Spleen (tissue), 11 donors: Measurements from ENCODE around the gene MINDY4. TPM values are rescaled to one million over a fixed set of nuclear protein-coding genes. Genes with fewer than 3 reads are reported as not detected.
A peak's percentile ranks its signal among the peaks of the same experiment; 100 is the strongest.

Experiments used
- DNase-seq: peaks from one replicate; pipeline ENCODE4 v3.0.0-alpha.2; 2020
- H3K27ac ChIP-seq, 8 donors: fragments of 200-600 bp; sonication (generic) in 7 of 8; 1 replicate in 4 of 8; 2 replicates in 4 of 8; pipeline versions ENCODE4 v1.5.0 to v1.8.0; 2016 to 2021; ENCODE audit warnings: inconsistent platforms in 4 of 8, mild to moderate bottlenecking in 4 of 8, moderate library complexity in 1 of 8
- H3K27me3 ChIP-seq, 7 donors: fragments of 200-600 bp; sonication (generic) in 6 of 7; replicated peaks in 1 of 7; 1 replicate in 4 of 7; 2 replicates in 3 of 7; pipeline versions ENCODE4 v1.5.0 to v1.8.0; 2016 to 2021; ENCODE audit warnings: inconsistent platforms in 3 of 7, mild to moderate bottlenecking in 1 of 7
- H3K36me3 ChIP-seq, 6 donors: fragments of 200-600 bp; sonication (generic) in 5 of 6; 1 replicate in 4 of 6; 2 replicates in 2 of 6; pipeline versions ENCODE4 v1.5.0 to v1.8.0; 2016 to 2021; ENCODE audit warnings: inconsistent platforms in 2 of 6
- H3K4me1 ChIP-seq, 6 donors: fragments of 200-600 bp; sonication (generic) in 5 of 6; 1 replicate in 3 of 6; 2 replicates in 3 of 6; pipeline versions ENCODE4 v1.5.0 to v1.8.0; 2016 to 2021; ENCODE audit warnings: inconsistent platforms in 3 of 6
- H3K4me3 ChIP-seq, 8 donors: fragments of 200-600 bp; sonication (generic) in 7 of 8; 1 replicate in 4 of 8; 2 replicates in 4 of 8; pipeline versions ENCODE4 v1.5.0 to v1.8.0; 2016 to 2021; ENCODE audit warnings: inconsistent platforms in 4 of 8, mild to moderate bottlenecking in 4 of 8, moderate library complexity in 2 of 8
- H3K9me3 ChIP-seq, 8 donors: fragments of 200-600 bp; sonication (generic) in 7 of 8; 1 replicate in 4 of 8; 2 replicates in 4 of 8; pipeline versions ENCODE4 v1.5.0 to v1.8.0; 2016 to 2021; ENCODE audit warnings: inconsistent platforms in 4 of 8
- CTCF ChIP-seq, 11 experiments: fragments of 200-600 bp in 7 of 11; fragments of 450-650 bp in 4 of 11; sonication (generic) in 4 of 11; IDR thresholded peaks in 8 of 11; conservative IDR thresholded peaks in 3 of 11; 1 replicate in 7 of 11; 2 replicates in 4 of 11; pipeline versions ENCODE4 v1.4.0 to v1.8.0; 2016 to 2021; ENCODE audit warnings: antibody characterized with exemption in 11 of 11, inconsistent platforms in 4 of 11, mild to moderate bottlenecking in 1 of 11
- POLR2A ChIP-seq, 3 donors: fragments of 450-650 bp; IDR thresholded peaks; one replicate each; pipeline ENCODE4 v1.5.1; 2017; ENCODE audit warnings: antibody characterized with exemption in 3 of 3, mild to moderate bottlenecking in 1 of 3
- POLR2AphosphoS5 ChIP-seq, 3 donors: sonication (generic); formaldehyde crosslinking; IDR thresholded peaks; one replicate each; pipeline ENCODE4 v1.5.1; 2017; ENCODE audit warnings: antibody characterized with exemption in 3 of 3
- WGBS, 5 donors: extraction: QIAGEN DNeasy Blood & Tissue Kit in 3 of 5; methylation state at CpG; one replicate each; pipeline versions ENCODE4 v1.1.5 to v1.1.7; 2013 to 2018; 5-methylcytosine and 5-hydroxymethylcytosine counted together
- intact Hi-C: fragments of 100-400 bp; cut with DNase I; formaldehyde crosslinking; loops from one replicate; pipeline ENCODE4 v1.15.0; 2023; ENCODE audit warnings: low total_unique reads
- polyA plus RNA-seq, 3 donors: library from polyadenylated mRNA; stranded (reverse); fragments of 200-250 nt; gene quantifications; one replicate each; pipeline ENCODE4 v1.2.1, GENCODE V29; 2013
- total RNA-seq, 7 donors: library from RNA; depleted of rRNA in 3 of 7; stranded (reverse); fragments of >200 nt in 3 of 7; fragmentation: NEBNext Ultra II Directional in 4 of 7; extraction: Animal tissue kit (Norgen Biotek cat#: 25700) in 4 of 7; gene quantifications; one replicate each; pipeline versions ENCODE4 v1.1.0 to v1.2.1, GENCODE V29; 2016 to 2021
- donor health status: healthy with polysubstance abuse.
- donor health status: DM: no; HTN: no; CAD: no; lungs with moderate emphysema.
- donor health status: DM: no; HTN: no; CAD: no.
- donor health status: Bipolar disorder and iron deficiency.
- donor health status: healthy.
- donor health status: DM: no; HTN: no; CAD: no.
- donor health status: DM: yes; HTN: yes; CAD: no.

Gene MINDY4
- total and polyA plus RNA-seq, 10 donors = 0.63 to 7.0 (median 3.0) TPM

GRCh38 chr7:30799976-30800661, 28.9 kb downstream of the MINDY4 start:
- TF ChIP-seq CTCF (IDR thresholded peaks at IDR 0.05 in 8 of 11, conservative IDR thresholded peaks at IDR 0.05 in 3 of 11) (no peak), POLR2A (IDR thresholded peaks at IDR 0.05) (no peak), POLR2AphosphoS5 (IDR thresholded peaks at IDR 0.05) (no peak)

GRCh38 chr7:30800785-30801252, 29.6 kb downstream of the MINDY4 start:
- TF ChIP-seq CTCF (IDR thresholded peaks at IDR 0.05 in 8 of 11, conservative IDR thresholded peaks at IDR 0.05 in 3 of 11) = peak; percentile 36 to 74 (median 56)
- no peak for TF ChIP-seq POLR2A (IDR thresholded peaks at IDR 0.05)
- intact Hi-C loops = loop anchor here (5.0 to 10.0 kb wide), 2 partner anchors 174 to 321 kb away; no protein-coding TSS in a partner anchor
- no peak overlapping the region for H3K27ac ChIP-seq

More at GRCh38 chr7:30799976-30800661, 28.9 kb downstream of the MINDY4 start:
- Histone ChIP-seq H3K27me3 (no peaks in the 10 kb centered on the region), H3K36me3 (no peaks in the 10 kb centered on the region), H3K27ac (no peak overlapping the region), H3K4me1 (peaks cover 0 to 22% (median 3%) of the 10 kb centered on the region in 6 donors), H3K4me3 (no peak overlapping the region), H3K9me3 (no peaks in the 10 kb centered on the region)
- intact Hi-C loops = loop anchor here (5.0 to 10.0 kb wide), 2 partner anchors 175 to 322 kb away; no protein-coding TSS in a partner anchor
- no peak for DNase-seq
- 68 to 85% (median 77%) methylated on average over 5 of the region's 5 CpGs for WGBS, 5 donors

GRCh38 chr7:30802812-30803211, 31.6 kb downstream of the MINDY4 start:
- H3K27me3 ChIP-seq = no peaks in the 10 kb centered on the region
- intact Hi-C loops = loop anchor here (5.0 to 10.0 kb wide), 2 partner anchors 172 to 319 kb away; no protein-coding TSS in a partner anchor
- no peak overlapping the region for H3K4me3 ChIP-seq
- no peak for DNase-seq
- H3K4me1 ChIP-seq = peaks cover 0 to 22% (median 3%) of the 10 kb centered on the region in 6 donors
- no peak overlapping the region for H3K27ac ChIP-seq
- H3K9me3 ChIP-seq = no peaks in the 10 kb centered on the region
- no peaks in the 10 kb centered on the region for H3K36me3 ChIP-seq
- TF ChIP-seq CTCF (IDR thresholded peaks at IDR 0.05 in 8 of 11, conservative IDR thresholded peaks at IDR 0.05 in 3 of 11) = no peak
- TF ChIP-seq POLR2A (IDR thresholded peaks at IDR 0.05) = no peak
- no peak for TF ChIP-seq POLR2AphosphoS5 (IDR thresholded peaks at IDR 0.05)
- 90 to 96% (median 93%) methylated on average over 4 of the region's 4 CpGs for WGBS, 5 donors

More at GRCh38 chr7:30800785-30801252, 29.6 kb downstream of the MINDY4 start:
- Histone ChIP-seq H3K9me3 (no peaks in the 10 kb centered on the region), H3K4me3 (no peak overlapping the region), H3K36me3 (no peaks in the 10 kb centered on the region), H3K4me1 (peaks cover 0 to 22% (median 3%) of the 10 kb centered on the region in 6 donors), H3K27me3 (no peaks in the 10 kb centered on the region)
- WGBS, 5 donors = 42 to 51% (median 43%) methylated on average over 6 of the region's 6 CpGs
- no peak for DNase-seq

- no peak overlapping the region for H3K4me3 ChIP-seq
- WGBS, 5 donors = 73 to 90% (median 90%) methylated on average over 3 of the region's 3 CpGs
- no peak overlapping the region for H3K27ac ChIP-seq
- H3K4me1 ChIP-seq = peaks cover 0 to 19% (median 3%) of the 10 kb centered on the region in 6 donors
- no peak for DNase-seq
- H3K27me3 ChIP-seq = no peaks in the 10 kb centered on the region
- no peaks in the 10 kb centered on the region for H3K36me3 ChIP-seq
- TF ChIP-seq POLR2A (IDR thresholded peaks at IDR 0.05) (no peak), CTCF (IDR thresholded peaks at IDR 0.05 in 8 of 11, conservative IDR thresholded peaks at IDR 0.05 in 3 of 11) (no peak), POLR2AphosphoS5 (IDR thresholded peaks at IDR 0.05) (no peak)
- H3K9me3 ChIP-seq = no peaks in the 10 kb centered on the region
- intact Hi-C loops = loop anchor here (5.0 to 10.0 kb wide), 2 partner anchors 171 to 318 kb away; no protein-coding TSS in a partner anchor
Observed at GRCh38 chr7:30804078-30804661, 33.0 kb downstream of the MINDY4 start.
